GM19193 (cell line): ENCODE data around the gene ATP13A2.

Source experiments
- POLR2A ChIP-seq: IDR thresholded peaks from 4 replicates; pipeline ENCODE4 v1.6.1; 2011; ENCODE audit not compliant: insufficient read depth, insufficient read length; ENCODE audit errors: extremely low read depth

The ATP13A2 gene

DNA sequence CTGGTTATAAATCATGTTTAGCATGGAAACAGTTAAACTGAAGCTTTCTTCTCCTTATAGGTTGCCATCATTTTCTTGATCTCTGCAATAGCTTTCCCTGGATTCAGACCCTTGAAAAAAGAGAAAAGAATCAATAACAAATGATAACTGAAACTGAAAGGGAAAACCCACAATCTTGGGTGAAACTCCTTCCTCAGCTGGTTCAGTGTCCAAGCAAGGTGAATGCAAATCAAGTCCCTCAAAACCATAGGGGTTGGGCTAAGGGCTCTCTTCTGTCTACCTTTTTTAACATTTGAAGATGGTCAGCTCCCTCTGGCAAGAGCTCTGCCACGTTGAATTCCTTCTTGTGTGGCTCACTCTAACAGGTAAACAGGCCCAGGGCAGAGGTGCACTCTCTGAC, 7.1 kb upstream of the ATP13A2 start:
- TF ChIP-seq POLR2A, result no peak

GRCh38 chr1:17017435-17017834, 5.7 kb upstream of the ATP13A2 start:
- no peak for TF ChIP-seq POLR2A

- TF ChIP-seq POLR2A, result no peak
Measured at GRCh38 chr1:17016317-17016661, 4.6 kb upstream of the ATP13A2 start.

- no peak for TF ChIP-seq POLR2A
Measured at GRCh38 chr1:17014671-17015567, 3.2 kb upstream of the ATP13A2 start.

DNA sequence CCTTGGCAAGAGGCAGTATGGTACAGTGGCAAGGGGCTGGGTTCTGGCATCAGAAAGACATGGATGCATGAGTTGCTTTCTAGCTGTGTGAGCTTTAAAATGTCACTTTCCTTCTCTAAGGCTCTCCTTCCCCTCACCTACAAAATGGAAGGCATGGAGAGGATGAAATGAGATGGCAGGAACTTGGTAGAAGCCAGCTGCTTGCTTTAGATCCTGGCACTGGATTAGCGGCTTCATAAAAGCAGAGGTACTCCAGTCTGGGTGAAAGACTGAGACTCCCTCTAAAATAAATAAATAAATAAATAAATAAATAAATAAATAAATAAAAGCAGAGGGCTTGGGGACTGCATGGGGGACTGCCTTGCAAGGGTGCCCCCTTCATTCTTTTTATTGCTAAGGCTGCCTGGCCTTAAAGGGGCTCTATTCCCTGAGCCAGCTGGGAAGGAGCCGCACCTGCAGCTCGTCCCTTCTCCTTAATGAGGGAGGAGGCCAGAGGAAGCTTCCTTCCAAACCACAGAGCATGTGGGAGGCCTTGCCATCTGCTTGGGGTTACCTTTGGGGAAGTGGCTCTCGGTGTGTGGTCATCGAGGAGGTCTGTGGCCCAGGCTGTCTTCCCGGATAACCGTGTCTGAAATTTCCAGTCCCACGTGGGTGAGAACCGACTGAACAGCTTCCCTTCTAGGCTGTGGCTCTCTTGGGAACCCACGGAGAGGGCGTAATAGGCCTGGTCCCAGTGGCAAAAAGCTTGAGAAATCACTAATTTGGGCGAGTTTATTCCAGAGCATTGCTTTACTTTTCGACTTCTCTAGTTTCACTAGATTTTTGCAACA, 2.0 kb upstream of the ATP13A2 start:
- no peak for TF ChIP-seq POLR2A

- TF ChIP-seq POLR2A, result no peak
Measured at GRCh38 chr1:17012775-17013490, 1.2 kb upstream of the ATP13A2 start.

GRCh38 chr1:17011092-17011438, 663 bp downstream of the ATP13A2 start:
- no peak for TF ChIP-seq POLR2A

GRCh38 chr1:17009706-17010105, 2.0 kb downstream of the ATP13A2 start:
- TF ChIP-seq POLR2A, result no peak

- no peak for TF ChIP-seq POLR2A
Measured at GRCh38 chr1:17008208-17008855, 3.4 kb downstream of the ATP13A2 start.

- TF ChIP-seq POLR2A, result no peak
Measured at GRCh38 chr1:17007121-17007520, 4.6 kb downstream of the ATP13A2 start.

DNA sequence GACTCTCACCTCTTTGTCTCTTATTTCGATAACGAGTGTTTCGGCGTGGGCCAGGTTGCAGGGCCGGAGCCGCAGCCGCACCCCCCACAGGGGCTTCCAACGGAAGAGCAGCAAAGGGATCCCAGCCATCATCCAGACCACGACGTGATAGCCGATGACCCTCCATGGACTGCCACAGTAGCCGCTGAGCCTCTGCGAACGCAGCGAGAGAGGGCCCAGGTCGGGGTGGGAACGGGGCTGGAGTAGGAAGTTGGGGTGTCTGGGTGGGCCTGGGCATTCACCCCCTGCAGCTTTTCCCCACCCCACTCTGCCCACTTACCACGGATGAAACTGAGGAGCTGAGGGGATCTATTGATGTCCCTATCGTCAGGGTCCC, 6.4 kb downstream of the ATP13A2 start:
- no peak for TF ChIP-seq POLR2A

DNA sequence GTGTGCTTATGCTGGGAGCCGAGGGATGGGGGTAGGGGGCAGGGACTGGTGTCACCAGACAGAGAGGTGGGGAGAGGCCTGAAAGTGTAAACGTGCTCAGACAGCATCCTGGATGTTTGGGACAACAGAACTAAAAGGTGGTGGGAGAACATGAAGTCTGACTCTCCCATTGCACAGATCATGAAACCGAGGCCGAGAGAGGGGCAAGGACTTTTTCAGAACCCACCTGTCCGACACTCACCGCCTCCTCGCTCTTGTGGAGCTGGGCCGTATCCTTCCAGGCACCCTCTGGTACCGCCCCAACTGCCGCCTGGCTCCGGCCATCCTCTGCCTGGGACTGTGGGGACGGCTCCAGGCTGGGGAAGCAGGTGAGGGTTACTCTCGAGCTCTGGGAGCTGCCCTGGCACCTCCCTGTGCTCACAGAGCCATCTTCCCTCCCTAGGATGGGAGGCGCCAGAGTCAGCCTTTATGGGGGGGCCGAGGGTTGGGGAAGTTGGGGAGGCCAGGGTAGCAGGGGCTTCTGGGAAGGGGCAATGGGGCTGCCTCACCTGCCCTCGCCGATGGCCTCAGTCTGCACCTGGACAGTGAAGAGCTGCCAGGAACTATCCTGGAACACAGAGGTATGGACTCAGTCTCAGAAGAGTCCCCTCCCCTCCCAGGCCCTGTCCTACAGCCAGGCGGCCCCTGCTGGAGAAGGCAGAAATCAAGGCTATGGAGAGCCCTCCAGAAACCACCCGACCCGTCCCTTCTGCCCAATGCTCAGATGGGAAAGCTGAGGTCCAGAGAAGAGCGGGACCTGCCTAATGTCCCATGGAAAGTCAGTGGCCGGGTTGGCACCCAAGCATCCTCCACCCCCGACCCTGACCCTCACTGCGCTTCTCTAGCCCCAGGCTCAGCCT, 7.0 kb downstream of the ATP13A2 start:
- no peak for TF ChIP-seq POLR2A

DNA sequence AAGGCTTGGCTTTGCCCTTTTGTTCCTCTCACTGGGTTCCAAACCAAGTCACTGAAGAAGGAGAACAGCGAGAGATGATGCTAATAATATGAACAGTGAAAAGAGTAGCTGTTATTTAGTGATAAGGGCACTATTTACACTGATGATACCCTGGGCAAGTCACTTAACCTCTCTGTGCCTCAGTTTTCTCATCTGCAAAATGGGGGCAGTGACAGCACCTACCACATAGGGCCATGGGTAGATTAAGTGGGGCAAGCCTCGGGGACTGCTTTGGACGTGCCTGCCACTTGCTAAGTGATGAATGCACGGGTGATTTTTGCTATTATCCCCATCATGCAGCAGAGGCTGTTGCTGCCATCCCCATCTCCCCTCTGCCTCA, 9.2 kb downstream of the ATP13A2 start:
- TF ChIP-seq POLR2A, result no peak
